Stimulated activated CD4-positive, alpha-beta T cell treated with anti-CD3 and anti-CD28 coated beads, TNF-alpha, amount 100 ng/mL, for 24 hours (primary cell): Measurements from ENCODE around the gene RAB7B.

Experiments
- DNase-seq, 3 experiments: peaks; one replicate each; pipeline ENCODE4 v3.0.0-alpha.2; 2020; ENCODE audit warnings: low read depth in 3 of 3

Gene RAB7B

DNA sequence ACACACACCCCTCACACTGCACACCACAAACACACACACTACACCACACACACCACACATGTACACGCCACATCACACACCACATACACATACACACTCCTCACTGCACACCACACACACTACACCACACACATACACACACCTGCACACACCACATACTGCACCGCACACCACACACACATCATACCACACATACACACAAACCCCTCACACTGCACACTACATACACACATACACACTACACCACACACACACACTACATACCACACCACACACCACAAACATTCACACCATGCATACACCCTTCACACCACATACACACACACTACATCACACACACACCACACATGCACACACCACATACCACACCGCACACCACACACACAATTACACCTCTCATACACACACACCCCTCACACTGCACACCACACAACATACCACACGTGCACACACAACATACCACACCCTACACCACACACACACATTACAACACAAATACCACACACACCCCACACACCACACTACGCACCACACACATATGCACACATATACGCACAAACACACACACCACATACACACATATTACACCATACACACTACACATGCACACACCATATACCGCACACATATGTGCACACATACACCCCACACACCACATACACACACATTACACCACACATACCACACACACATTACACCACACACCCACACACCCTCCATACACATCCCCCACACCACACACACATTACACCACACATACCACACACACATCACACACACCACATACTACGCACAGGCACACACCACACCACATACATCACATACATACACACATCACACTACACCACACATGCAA, 29.6 kb downstream of the RAB7B start:
- no peak for DNase-seq

DNA sequence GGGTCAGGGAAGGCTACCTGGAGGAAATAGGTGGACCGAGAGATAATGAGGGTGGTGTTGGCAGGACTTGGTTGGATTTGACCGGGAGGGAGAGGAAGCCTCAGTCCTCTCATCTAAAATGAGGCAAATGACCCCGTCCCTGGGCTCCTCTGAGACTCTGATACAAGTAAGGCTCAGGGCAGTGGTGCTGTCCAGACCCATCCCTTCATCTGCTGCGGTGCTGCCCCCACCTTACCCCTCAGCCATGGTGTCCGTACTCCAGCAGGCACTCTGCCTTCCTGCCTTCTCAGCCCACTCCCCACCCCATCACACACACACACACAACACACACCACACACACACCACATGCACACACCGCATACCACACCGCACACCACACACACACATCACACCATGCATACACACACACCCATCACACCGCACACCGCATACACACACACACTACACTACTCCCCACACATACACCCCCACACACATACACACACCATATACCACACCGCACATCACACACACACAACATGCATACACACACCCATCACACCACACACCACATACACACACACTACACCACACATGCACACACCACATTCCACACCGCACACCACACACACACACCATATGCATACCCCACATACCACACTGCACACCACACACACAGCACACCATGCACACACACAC, 30.6 kb downstream of the RAB7B start:
- no peak for DNase-seq

GRCh38 chr1:205972081-205972480, 31.1 kb downstream of the RAB7B start:
- no peak for DNase-seq

DNA sequence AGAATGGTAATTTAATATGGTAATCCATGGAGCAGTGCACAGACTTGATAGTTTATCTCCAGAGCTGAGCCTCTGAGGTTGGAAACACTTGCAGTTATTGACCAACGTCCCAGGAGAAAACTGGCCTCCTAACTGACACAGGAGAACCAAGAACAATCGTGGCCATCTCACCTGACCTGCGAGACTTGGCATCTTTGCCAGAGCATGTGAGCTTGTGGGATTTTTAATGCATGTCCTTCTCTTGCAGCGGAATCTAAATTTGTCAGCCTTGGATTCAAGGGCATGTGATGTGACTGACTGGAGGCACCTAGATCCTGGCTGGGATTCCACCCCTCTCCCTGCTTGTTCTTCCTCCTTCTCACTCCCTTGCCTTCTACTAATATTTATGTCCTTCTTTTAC, 32.1 kb downstream of the RAB7B start:
- no peak for DNase-seq

GRCh38 chr1:205970486-205970885, 32.7 kb downstream of the RAB7B start:
- no peak for DNase-seq

DNA sequence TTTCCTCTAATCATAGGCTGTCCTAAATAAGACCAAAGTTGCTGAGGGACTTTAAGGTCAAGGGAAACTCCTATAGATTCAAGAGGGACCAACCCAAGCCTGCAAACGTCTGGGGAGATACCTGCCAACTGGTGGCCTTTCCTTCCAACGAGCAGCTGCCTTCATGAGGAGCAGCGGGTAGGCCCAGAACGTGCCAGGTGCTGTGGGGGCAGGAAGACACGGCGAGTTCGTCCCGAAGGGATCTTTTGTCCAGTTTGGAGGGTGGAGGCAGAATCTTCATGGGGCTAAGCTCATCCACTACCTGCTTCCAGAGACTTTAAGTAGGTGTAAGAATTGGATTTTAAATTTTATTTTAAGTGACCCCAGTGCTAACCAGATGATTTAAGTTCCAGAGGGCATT, 34.0 kb downstream of the RAB7B start:
- no peak for DNase-seq

DNA sequence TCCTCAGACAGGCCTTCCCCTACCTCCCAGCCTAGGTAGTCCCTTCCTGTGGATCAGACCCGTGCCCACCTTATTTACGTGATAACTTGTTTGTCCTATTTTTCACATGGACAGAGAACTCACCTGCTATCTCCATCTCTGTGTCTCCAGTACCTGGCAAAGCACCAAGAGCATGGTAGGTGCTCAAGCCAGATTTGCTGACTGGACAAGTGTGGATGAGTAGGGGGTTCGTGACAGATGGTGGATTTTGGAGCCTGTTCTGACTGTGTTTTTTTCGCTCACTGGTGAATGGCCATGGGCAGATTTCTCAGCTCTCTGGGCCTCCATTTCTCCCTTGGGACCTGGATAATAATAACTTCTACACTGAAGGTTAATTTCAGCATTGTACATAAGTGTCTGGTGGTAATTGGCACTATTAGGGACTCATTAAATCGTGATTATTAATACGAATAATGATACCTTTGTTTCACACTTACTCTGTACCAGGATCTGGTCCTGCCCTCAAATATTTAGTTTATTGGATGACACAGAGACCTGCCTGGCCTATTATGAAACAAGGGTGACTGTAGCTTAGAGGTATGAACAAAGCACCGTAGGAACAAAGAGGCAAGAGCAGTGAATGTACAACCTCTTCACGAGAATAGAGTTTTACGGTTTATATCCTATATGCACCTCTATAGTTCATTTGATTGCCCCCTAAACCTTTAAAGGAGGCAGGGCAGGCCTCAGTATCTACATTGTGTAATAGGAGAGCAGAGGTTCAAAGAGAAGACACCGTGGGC, 35.5 kb downstream of the RAB7B start:
- no peak for DNase-seq

DNA sequence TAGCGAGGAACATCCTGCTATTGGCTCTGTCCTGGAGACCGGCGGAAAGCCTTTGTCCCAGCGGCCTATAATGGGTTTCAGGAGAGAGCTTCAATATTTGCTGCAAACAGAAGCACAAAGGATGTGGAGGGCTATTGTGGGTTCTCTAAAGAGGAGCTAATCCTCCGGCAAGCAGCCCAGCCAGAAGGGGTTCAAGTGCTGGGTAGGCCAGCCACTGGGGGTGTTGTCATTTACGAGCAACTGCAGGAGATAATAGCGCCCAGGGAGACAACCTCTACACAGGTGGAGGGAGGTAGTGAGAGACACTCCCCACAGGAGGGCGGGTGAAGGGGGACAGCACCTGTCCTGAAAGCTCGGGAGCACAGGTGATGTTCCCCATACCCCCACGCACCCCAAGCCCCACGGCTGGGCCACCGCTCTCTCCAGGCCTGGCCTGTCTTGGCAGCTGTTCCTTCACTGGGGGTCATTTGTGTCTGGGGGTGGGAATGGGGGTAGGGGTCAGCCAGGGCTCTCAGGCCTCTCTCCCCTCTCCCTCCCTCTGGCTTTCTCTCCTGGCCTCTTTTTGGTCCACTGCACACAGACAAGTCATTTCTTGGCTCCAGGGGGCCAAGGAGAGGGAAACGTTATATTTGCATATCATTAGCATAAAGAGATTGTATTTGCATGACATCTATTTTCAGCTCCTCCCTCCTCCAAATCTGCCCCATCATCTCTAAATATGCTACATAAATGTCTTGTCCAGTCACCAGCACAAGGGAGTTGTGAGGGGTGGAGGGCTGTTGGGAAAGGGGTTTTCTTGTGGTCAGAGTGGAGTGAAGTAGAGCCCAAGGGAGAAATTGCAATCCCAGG, 37.9 kb downstream of the RAB7B start:
- DNase-seq, result no peak

DNA sequence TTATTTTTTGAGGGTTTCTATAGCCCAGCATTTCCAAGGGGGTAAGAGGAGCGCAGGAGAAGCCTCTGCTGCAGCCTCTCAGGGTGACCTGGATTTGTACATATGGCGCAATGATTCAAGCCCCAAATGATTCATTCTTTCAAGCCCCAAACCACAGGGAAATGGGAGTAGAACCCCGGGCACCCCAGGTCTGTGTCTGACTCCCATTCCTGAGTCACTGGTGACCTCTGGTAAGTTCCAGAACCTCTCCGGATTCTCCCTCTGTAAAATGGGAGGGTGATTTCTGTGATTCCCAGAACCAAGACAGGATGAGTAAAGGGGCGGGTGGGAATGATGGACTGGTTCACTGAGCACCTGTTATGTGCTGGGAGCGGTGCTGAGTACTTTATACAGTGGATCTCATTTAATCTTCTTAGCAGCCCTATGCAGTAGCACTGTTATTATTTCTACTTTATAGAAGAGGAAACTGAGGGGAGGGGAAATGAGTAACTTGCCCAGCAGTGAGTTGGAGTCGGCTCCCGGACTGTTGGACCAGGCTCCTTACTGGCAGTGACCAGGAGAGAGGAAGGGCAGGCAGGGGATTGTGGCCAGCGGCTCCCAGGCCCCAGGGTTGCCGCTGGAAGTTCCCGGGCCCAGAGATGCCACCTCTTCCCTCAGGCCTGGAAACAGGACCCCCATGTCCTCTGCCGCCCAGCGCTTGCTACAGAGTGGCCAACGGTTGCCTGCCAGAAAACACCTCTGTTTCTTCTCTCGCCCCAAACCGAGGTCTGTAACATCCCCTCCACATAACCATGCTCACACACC, 39.6 kb downstream of the RAB7B start:
- no peak for DNase-seq

DNA sequence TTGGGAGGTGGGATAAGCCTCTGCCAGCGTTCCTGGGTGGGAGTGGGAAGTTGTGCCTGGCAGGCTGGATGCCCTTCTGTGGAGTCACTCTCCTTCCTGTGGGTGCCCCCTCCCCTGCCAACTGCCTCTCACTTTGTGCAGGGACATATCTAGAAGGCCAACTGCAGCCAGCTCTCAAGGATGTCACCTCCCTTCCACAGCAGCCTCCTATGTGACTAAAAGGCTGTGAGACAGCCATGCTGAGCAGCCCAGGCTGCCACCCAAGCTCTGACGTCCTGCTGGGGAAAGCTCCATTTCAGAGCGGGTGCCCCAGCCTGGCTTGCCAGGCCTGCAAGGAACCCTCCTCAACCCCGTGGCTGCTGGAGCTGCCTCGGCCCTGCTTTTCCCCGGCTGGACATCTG, 40.4 kb downstream of the RAB7B start:
- DNase-seq, result no peak

DNA sequence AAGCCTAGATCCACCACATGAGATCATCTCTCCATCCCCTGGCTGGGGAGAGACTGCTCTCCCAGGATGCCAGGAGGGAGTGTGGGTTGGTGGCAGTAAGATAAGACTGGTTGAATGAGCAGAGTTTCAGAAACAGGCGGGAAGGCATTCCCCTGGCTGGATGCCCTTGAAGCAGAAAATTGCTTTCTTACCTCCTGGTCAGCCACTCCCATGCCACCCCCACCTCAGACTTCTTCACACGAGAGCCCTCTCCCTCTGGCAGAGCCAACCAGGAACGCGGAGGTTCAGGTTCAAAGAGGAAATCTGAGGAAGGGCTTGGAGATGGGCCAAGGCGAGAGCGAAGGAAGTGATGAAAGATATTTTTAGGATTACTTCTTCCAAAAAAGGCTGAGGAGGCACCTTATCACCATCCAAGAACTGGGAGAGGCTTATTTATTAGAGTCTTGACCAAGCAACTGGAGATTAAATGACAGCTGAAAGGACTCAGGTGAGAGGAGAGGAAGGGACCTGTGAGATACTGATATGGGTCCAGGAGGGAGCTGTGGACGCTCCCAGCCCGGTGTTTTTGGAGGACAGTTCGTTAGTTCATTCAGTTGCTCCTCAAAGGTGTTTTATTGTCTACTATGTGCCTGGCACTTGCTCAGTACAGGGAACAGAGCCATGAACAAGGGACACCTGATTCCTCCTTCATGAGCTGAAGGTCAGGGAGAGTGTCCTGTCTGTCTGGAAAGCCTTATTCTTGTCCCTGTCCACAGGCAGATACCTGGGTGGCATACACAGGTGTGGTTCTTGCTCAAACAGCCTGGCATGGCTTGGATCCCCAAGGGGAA, 41.0 kb downstream of the RAB7B start:
- no peak for DNase-seq

DNA sequence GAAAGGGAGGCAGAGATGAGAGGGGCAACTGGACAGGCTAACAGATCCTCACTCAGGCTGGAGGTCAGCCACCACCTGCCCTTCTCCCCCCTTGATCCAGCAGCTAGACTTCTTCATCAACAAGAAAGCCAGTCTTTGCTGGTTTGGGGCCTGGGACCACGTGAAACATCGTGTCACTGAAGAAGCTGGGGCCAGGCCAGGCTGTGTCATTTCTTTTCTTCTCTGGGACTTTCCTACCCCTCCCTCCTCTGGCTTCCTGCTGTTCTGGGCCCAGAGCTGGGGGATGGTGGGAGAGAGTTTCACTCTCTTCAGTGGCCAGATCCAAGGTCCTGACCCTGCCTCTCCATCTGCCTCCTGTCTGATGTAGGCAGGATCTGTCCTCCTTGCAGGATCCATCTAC, 41.8 kb downstream of the RAB7B start:
- DNase-seq, result no peak

- no peak for DNase-seq
Observed at GRCh38 chr1:205959789-205960188, 43.4 kb downstream of the RAB7B start.

DNA sequence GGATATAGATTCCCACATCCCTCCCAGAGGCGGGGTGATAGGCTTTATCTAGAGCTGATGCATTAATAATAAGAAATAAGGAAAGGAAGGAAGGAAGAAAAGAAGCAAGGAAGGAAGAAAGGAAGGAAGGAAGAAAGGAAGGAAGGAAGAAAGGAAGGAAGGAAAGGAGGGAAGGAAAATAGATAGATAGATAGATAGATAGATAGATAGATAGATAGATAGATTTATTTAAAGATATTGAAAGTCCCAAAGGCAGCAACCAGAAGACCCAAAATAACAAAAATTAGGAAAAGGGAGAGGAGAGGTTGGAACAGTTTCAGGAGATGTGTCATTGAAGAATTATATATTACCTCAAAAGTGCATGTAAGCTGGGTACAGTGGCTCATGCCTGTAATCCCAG, 47.7 kb downstream of the RAB7B start:
- DNase-seq, result no peak

- no peak for DNase-seq
Observed at GRCh38 chr1:205954819-205955404, 48.3 kb downstream of the RAB7B start.

GRCh38 chr1:205951746-205952145, 51.4 kb downstream of the RAB7B start:
- DNase-seq, result no peak

DNA sequence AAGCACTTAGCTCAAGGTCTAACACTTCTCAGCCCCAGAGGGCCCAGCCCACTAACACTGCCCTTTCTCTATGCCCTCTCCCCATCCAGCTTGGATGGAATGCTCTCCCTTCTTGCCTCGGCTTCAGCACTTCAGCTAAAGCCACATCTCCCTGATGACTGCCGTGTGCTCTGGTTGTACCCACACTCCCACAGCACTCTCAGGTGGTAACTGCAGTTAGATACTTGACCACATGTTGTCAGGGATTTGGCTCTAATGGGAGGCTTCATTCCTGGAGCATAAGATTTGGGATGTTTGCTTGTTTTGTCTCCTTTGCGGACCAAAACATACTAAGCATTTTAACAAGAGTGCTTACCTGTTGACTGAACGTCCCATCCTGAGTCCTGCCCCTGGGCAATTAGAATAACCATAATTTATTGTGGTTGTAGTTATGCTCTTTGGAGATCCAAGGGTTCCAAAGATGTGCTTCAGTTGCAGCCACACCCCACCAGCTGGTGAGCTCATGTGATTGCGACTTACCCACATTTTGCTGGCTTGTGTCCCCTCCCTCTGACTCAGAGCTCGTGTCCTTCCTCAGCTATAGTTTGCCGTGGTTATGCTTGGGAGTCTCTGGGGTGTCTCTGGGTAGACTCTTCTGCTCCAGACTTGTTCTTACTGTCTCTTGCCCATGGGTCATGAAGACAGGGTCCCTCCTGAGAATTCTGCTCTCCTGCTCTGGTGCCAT, 52.2 kb downstream of the RAB7B start:
- no peak for DNase-seq

GRCh38 chr1:205950280-205950679, 52.9 kb downstream of the RAB7B start:
- DNase-seq, result no peak

GRCh38 chr1:205949753-205950152, 53.4 kb downstream of the RAB7B start:
- DNase-seq, result no peak
